ACC112 (cell line): Measurements from ENCODE around the gene TMEM150A.
"Not testable (repeated sequence)": the region's sequence is repeated elsewhere in the genome, so short reads cannot be mapped to it uniquely, and the experiment has no call there.

ENCODE experiments used
- H2AFZ ChIP-seq: fragments of 200-600 bp; sonication (generic); one replicate; pipeline ENCODE4 v1.6.0; 2017; ENCODE audit warnings: antibody characterized with exemption, low read length; ENCODE audit not compliant: unreplicated experiment
- H3K27ac ChIP-seq: fragments of 200-600 bp; sonication (generic); 2 replicates; pipeline ENCODE4 v1.5.1; 2014; ENCODE audit warnings: low read depth, mild to moderate bottlenecking, antibody characterized with exemption, low read length, moderate library complexity
- H3K27me3 ChIP-seq: fragments of 200-600 bp; sonication (generic); 2 replicates; pipeline ENCODE4 v1.6.1; 2014; ENCODE audit warnings: mild to moderate bottlenecking, antibody characterized with exemption, low read length, moderate library complexity, mixed read lengths; ENCODE audit not compliant: insufficient read depth
- H3K36me3 ChIP-seq: fragments of 200-600 bp; sonication (generic); 2 replicates; pipeline ENCODE4 v1.6.1; 2016; ENCODE audit warnings: mild to moderate bottlenecking, antibody characterized with exemption, low read length, moderate library complexity, mixed read lengths; ENCODE audit not compliant: insufficient read depth
- H3K4me1 ChIP-seq: fragments of 200-600 bp; sonication (generic); one replicate; pipeline ENCODE4 v1.6.1; 2016; ENCODE audit warnings: low read length, mixed read lengths; ENCODE audit not compliant: insufficient read depth, unreplicated experiment, control insufficient read depth
- H3K4me3 ChIP-seq: fragments of 200-600 bp; sonication (generic); 2 replicates; pipeline ENCODE4 v1.5.1; 2014; ENCODE audit warnings: mild to moderate bottlenecking, low read depth, low read length
- H3K79me2 ChIP-seq: fragments of 200-600 bp; sonication (generic); one replicate; pipeline ENCODE4 v1.6.0; 2016; ENCODE audit warnings: low read length; ENCODE audit not compliant: control insufficient read depth, unreplicated experiment, insufficient read depth

Gene TMEM150A

DNA sequence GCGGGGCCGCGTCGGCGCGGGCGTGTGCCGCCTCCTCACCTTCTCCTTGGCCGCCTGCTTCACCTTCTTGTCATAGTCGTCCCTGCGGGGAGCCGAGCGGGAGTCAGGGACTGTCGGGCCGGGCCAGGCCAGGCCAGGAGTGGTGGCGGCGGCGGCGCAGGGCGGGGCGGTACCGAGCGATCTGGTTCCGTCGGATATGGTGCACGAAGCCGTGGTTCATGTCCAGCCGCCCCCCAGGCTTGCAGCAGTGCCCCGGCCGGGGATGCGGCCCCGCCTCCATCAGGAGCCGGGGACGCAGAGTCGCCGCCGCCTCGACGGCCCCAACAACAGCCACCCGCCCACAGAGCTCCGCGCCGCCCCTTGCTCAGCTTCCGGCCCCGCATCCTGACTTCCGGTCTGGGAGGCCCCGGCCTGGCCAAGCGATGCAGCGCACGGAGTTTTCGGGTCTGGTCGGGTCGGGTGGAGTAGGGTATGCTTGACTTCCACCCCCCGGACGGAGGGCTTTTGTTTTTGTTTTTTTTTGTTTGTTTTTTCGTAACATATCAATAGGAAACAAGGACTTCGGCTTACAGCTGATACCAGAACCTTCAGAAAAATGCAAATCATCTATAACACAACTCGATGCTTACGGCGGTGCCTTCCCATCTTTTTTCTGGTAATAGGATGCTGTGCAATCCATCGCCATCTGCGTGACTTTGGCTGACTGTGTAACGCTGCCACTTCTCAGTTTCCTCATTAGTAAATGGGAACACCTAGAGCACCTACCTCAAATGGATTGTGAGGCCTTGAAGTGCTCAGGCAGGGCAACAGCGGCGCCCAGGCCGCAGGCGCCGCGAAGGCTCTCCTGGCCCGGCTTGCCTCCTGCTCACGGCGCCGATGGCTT lies 9.4 kb upstream of the TMEM150A start, which contains the start of gene C2orf68:
Gene C2orf68, minus strand, starts transcription at position 362 of the 883 bp plus-strand sequence. Its CDS starts 82 bp downstream, at position 280.
- Histone ChIP-seq H3K4me3 (peak within 1 kb of the TSS; percentile 90), H3K4me1 (peaks cover under 1% of the 10 kb centered on the region), H2AFZ (peak within 1 kb of the TSS; percentile 89), H3K79me2 (peaks cover 13% of the 10 kb centered on the region), H3K27me3 (no peaks in the 10 kb centered on the region), H3K36me3 (no peaks in the 10 kb centered on the region), H3K27ac (peak within 1 kb of the TSS; percentile 52; the same call in 1 of the 2 replicates)

DNA sequence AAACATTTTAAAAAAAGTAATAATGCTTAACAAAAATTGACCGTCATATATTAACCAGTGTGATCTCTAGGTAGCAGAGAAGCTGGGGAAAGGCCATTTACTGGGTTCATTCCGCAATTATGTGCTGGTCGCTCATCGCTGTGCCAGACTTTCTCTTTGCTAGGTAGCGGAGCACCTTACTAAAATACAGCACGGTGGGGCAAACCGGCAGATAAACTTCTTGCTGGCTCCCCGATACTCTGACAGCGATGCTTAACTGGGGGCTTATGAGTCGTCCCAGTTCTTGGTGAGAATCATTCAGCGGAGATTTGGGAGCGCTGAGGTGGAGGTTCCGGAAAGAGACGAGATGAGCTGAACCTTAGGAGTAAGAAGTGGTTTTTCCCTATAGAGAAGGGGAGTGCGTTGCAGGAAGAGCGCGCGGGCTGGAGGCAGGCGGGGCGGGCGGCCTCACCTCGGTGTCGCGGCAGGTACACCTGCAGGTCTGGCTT lies 8.8 kb upstream of the TMEM150A start:
- Histone ChIP-seq H3K4me1 (peaks cover 2% of the 10 kb centered on the region), H3K79me2 (peaks cover 9% of the 10 kb centered on the region), H3K27me3 (no peaks in the 10 kb centered on the region), H3K4me3 (peak overlapping the region; percentile 90), H3K27ac (0 out of 2 replicates have a peak overlapping the region, but pooled peaks have one; percentile 2), H3K36me3 (no peaks in the 10 kb centered on the region), H2AFZ (peak overlapping the region; percentile 70)

- Histone ChIP-seq H3K79me2 (peaks cover 15% of the 10 kb centered on the region), H3K27ac (no peak overlapping the region), H2AFZ (no peak overlapping the region), H3K27me3 (no peaks in the 10 kb centered on the region), H3K4me3 (no peak overlapping the region), H3K4me1 (peaks cover 26% of the 10 kb centered on the region), H3K36me3 (no peaks in the 10 kb centered on the region)
Measured at GRCh38 chr2:85607268-85608215, 5.0 kb upstream of the TMEM150A start.

GRCh38 chr2:85606116-85606455 lies 3.6 kb upstream of the TMEM150A start:
- Histone ChIP-seq H3K4me1 (peaks cover 33% of the 10 kb centered on the region), H3K27ac (peak overlapping the region; percentile 48), H3K27me3 (no peaks in the 10 kb centered on the region), H3K4me3 (no peak overlapping the region), H3K36me3 (no peaks in the 10 kb centered on the region), H2AFZ (no peak overlapping the region), H3K79me2 (peaks cover 14% of the 10 kb centered on the region)

GRCh38 chr2:85605406-85606115 lies 3.1 kb upstream of the TMEM150A start:
- Histone ChIP-seq H3K27ac (peak overlapping the region; percentile 48), H3K27me3 (no peaks in the 10 kb centered on the region), H3K79me2 (peaks cover 13% of the 10 kb centered on the region), H3K4me1 (peaks cover 33% of the 10 kb centered on the region), H2AFZ (no peak overlapping the region), H3K4me3 (peak overlapping the region; percentile 5; the same call in 1 of the 2 replicates), H3K36me3 (no peaks in the 10 kb centered on the region)

DNA sequence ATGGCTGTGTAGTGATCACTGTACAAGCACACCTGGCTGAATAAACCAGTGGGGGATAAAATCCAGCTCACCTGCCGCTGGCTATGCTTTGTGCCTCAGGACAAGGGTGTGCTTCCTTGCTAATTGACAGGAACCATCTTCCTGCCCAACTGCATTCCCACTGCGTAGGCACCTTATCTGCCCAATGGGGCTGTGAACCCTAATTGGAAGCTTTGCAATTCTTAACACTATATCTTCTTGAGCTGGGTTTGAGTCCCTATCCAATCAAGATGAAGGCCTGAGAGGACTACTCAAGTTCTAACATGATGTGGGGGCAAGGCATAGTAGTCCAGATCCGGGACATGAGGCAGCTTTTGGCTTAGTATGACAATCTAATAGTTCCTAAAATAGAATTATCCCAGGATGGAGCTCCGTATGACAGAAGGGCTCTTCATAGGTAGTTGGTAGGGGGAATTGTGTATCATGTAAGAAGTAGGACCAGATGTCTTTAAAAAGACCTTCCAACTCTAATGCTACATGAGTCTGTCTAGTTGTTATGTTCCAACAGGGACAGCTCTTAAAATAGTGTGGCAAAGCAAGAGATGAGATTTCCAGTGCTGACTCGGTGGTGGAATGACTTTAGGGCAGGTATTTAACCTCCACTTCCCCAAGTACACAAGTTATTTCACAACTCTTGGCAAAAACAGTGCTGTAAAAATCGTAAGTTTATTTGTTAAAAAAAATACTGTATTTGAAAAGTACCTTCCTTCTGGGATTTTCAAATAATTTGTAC lies 2.3 kb upstream of the TMEM150A start:
- Histone ChIP-seq H3K27ac (peak overlapping the region; percentile 48), H3K36me3 (no peaks in the 10 kb centered on the region), H3K4me3 (peak overlapping the region; percentile 35), H3K4me1 (peaks cover 33% of the 10 kb centered on the region), H3K27me3 (no peaks in the 10 kb centered on the region), H3K79me2 (peaks cover 13% of the 10 kb centered on the region), H2AFZ (no peak overlapping the region)

GRCh38 chr2:85604133-85604444 lies 1.6 kb upstream of the TMEM150A start:
- peaks cover 33% of the 10 kb centered on the region for H3K4me1 ChIP-seq

DNA sequence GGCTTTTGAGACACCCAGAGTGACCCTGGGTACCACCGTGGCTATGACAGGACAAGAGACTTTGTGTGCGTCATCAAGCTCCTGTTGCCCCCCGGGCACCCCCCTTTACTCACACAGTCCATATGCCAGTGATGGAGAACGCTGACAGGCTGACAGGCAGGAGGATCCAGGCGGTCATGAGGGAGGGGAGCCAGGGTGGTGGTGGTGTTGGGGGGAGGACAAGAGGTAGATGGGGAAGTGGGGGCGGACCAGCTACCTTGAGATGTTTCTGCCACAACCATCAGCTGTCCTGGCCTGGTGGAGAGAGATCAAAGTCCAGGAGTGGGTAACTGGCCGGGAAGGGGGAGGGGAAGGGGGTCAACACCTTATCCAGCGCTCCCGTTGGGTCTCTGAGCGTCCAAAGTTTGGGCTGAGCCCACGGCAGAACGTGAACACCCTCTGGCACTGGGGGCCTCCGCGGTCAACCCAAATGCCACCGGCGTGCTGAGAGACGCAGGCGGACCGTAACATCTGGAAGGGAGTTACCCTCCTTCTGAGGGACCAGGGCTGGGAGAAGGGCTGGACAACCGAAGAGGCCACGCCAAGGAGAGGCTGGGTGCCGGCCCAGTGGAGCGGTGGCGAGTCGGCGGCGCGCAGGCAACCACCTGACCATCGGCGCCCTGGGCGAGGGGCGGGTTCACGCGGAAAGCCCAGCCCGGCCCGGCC lies 575 bp downstream of the TMEM150A start:
- Histone ChIP-seq H3K27me3 (no peaks in the 10 kb centered on the region), H3K4me3 (peak overlapping the region; percentile 87), H3K36me3 (no peaks in the 10 kb centered on the region), H2AFZ (no peak overlapping the region), H3K79me2 (peaks cover 16% of the 10 kb centered on the region), H3K4me1 (peaks cover 33% of the 10 kb centered on the region), H3K27ac (no peak overlapping the region)

More at GRCh38 chr2:85604133-85604444, 1.6 kb upstream of the TMEM150A start:
- H3K36me3 ChIP-seq, H2AFZ ChIP-seq, H3K27ac ChIP-seq, H3K27me3 ChIP-seq: not testable (repeated sequence)
- peaks cover 13% of the 10 kb centered on the region for H3K79me2 ChIP-seq
- peak overlapping the region; percentile 87 for H3K4me3 ChIP-seq

DNA sequence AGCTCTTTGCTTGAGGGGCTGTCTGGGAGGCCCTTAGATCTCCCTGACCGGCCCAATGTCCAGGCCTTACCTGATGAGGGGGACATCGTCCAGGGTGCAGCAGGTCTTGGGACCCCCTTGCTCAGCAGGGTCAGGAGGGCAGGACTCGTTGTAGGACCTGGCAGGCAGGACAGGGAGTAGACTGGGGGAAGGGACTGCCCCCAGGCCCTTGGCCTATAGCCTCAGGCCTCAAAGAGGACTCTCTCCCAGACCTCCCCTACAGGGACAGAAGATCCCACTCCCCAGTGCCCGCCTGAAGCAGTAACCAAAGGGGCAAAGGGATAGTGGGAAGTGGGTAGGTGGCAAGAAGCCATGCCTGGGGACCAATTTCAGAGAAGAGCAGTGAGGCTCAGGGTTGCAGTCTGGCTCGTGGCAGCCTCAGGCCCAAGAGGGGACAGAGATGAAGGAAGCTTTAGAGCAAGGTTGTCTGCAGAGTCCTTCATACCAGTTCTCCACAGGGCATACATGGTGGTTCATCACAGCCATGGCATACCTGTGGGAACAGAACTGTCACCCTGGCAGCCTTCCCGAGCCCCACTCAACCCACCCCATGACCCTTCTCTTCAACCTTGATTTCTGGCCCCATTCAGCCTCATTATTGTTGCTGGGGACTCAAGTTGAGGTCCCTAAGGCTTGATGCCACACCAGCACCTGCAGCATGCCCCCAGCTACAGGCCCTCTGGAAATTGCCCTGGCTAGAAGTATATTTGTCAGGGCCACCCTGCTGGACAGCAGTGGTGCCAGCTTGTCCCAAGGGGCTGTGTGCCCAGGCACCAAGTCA lies 1.3 kb downstream of the TMEM150A start:
- peaks cover 37% of the 10 kb centered on the region for H3K4me1 ChIP-seq
- no peak overlapping the region for H3K27ac ChIP-seq
- H3K36me3 ChIP-seq = no peaks in the 10 kb centered on the region
- no peaks in the 10 kb centered on the region for H3K27me3 ChIP-seq
- H3K79me2 ChIP-seq = peaks cover 23% of the 10 kb centered on the region
- no peak overlapping the region for H2AFZ ChIP-seq
- peak overlapping the region; percentile 87 for H3K4me3 ChIP-seq
